Erythroblast (primary cell): ENCODE data around the gene PTPRM.

Experiments used
- GATA1 ChIP-seq: IDR thresholded peaks from 2 replicates; pipeline ENCODE4 v1.6.1; 2011; ENCODE audit warnings: low read depth, mild to moderate bottlenecking, control low read depth, low read length, moderate library complexity
- POLR2A ChIP-seq: IDR thresholded peaks from 2 replicates; pipeline ENCODE4 v1.6.1; 2011; ENCODE audit warnings: mild to moderate bottlenecking, low read length

DNA sequence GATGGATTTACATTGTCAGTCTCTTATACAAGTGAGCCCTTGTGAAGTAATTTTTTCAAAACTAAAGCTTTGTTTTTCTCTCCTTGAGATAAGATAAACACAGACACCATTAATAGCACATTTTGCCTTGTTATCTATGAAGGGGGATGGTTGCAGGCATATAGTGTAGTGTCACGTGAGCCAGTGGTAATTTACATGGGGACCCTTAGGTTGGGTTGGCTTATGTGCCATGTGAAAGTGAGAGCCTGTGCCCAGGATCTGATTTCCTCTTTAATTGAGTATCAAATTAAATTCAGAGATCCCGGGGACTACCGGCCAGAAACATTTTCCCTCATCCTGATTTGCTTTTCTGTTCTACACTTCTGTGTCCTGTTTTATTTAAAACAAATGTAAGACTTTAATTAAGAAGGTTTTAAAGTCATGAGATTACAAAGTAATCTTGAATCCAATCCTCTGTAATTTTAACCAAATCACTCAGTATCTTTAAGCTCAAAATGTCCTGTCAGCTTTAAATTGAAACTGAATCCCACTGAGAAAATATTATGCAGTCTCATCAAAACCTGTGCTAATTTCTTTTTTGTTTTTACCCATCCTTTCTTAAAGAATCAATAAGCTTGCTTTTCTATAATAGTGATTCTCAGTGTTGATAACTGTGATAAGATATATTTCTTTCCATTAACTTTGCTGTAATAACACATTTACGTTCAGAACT, 63.8 kb downstream of the PTPRM start:
- TF ChIP-seq POLR2A (no peak), GATA1 (no peak)
